Right lobe of liver (tissue), 6 donors: Measurements from ENCODE around the gene PDZD2. TPM values are rescaled to one million over a fixed set of nuclear protein-coding genes. Genes with fewer than 3 reads are reported as not detected.

Source experiments
- ATAC-seq, 4 donors: fragments of 200-7000 bp; cut with Tn5 transposase; one replicate each; pipeline ENCODE4 v1.9.1; 2020; ENCODE audit warnings: mild to moderate bottlenecking in 4 of 4, moderate library complexity in 4 of 4
- DNase-seq, 3 donors: peaks; one replicate each; pipeline ENCODE4 v3.0.0-alpha.2; 2020
- H3K27ac ChIP-seq, 3 donors: fragments of 200-600 bp; one replicate each; pipeline ENCODE4 v1.8.0; 2022
- H3K27me3 ChIP-seq, 2 donors: fragments of 200-600 bp; one replicate each; pipeline ENCODE4 v1.8.0; 2022
- H3K36me3 ChIP-seq, 4 donors: fragments of 200-600 bp; sonication (generic) in 1 of 4; one replicate each; pipeline versions ENCODE4 v1.5.1 to v1.8.0; 2017 to 2022; ENCODE audit warnings: control low read depth in 1 of 4
- H3K4me1 ChIP-seq, 4 donors: fragments of 200-600 bp; sonication (generic) in 1 of 4; one replicate each; pipeline versions ENCODE4 v1.5.1 to v1.8.0; 2017 to 2022; ENCODE audit warnings: control low read depth in 1 of 4
- H3K4me3 ChIP-seq, 3 donors: fragments of 200-600 bp; one replicate each; pipeline ENCODE4 v1.8.0; 2022
- H3K9me3 ChIP-seq, 4 donors: fragments of 200-600 bp; sonication (generic) in 1 of 4; one replicate each; pipeline versions ENCODE4 v1.5.1 to v1.8.0; 2017 to 2022; ENCODE audit warnings: control low read depth in 1 of 4
- CTCF ChIP-seq, 4 donors: fragments of 200-600 bp in 3 of 4; fragments of 450-650 bp in 1 of 4; IDR thresholded peaks; one replicate each; pipeline versions ENCODE4 v1.5.1 to v1.8.0; 2016 to 2022; ENCODE audit warnings: antibody characterized with exemption in 4 of 4, mild to moderate bottlenecking in 2 of 4
- POLR2A ChIP-seq: fragments of 450-650 bp; IDR thresholded peaks from one replicate; pipeline ENCODE4 v1.6.1; 2017; ENCODE audit warnings: antibody characterized with exemption, mild to moderate bottlenecking
- WGBS: methylation state at CpG from one replicate; pipeline ENCODE4 v1.1.6; 2018; ENCODE audit warnings: low coverage, low lambda C conversion rate; ENCODE audit not compliant: insufficient coverage; ENCODE audit errors: missing lambda C conversion rate; 5-methylcytosine and 5-hydroxymethylcytosine counted together
- intact Hi-C, 2 donors: fragments of 100-400 bp; cut with DNase I; formaldehyde crosslinking; loops; one replicate each; pipeline versions ENCODE4 v1.11.2 to v1.14.1; 2022
- total RNA-seq, 6 experiments: library from RNA; depleted of rRNA in 2 of 6; stranded (reverse); fragments of >200 nt in 2 of 6; fragmentation: NEBNext Ultra II Directional in 3 of 6; extraction: Animal tissue kit (Norgen Biotek cat#: 25700) in 3 of 6; gene quantifications; one replicate each; pipeline versions ENCODE4 v1.1.0 to v1.2.4, GENCODE V29; 2016 to 2023
- donor health status: DM: no; HTN: yes; CAD: no.
- donor health status: DM: no; HTN: no; CAD: no.
- donor health status: DM: no; HTN: no; CAD: no.
- donor health status: DM: no; HTN: yes; CAD: no.
- donor health status: DM: no; HTN: yes; CAD: no.

PDZD2 gene
- total RNA-seq, 6 experiments from 2014 or later = 0.43 to 1.9 (median 0.88) TPM

GRCh38 chr5:31886206-31886605 lies 247.3 kb downstream of the PDZD2 start:
- DNase-seq (no peak), ATAC-seq (no peak)
- no peaks in the 10 kb centered on the region for H3K36me3 ChIP-seq

DNA sequence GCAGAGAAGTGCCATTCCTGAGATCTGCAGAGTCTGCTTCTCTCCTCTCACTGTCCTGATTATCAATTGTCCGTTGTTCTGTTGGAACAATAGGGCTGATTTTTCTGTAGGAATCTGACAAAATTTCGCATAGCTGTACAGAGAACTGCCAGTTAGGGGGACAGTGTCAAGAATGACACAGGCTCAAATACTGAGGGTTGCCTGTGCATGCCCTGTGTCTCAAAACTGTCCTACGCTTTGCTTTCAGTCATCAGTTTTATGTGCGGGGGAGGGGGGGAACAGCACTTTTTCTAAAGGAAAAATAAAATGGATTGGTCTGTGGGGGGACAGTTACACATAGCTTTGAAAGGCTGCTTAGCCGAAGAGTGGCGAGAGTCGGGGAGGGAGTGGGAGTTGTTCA lies 248.6 kb downstream of the PDZD2 start:
- Histone ChIP-seq H3K27me3 (no peaks in the 10 kb centered on the region), H3K9me3 (no peaks in the 10 kb centered on the region), H3K4me1 (no peaks in the 10 kb centered on the region), H3K36me3 (no peaks in the 10 kb centered on the region), H3K4me3 (no peak overlapping the region), H3K27ac (no peak overlapping the region)
- DNase-seq = no peak
- no peak for TF ChIP-seq POLR2A
- no peak for TF ChIP-seq CTCF (IDR thresholded peaks at IDR 0.05)
- no peak for ATAC-seq
- 73% methylated on average over 7 of the region's 7 CpGs for WGBS
- intact Hi-C loops = no loop called here

More at GRCh38 chr5:31886206-31886605, 247.3 kb downstream of the PDZD2 start:
- intact Hi-C loops = no loop called here
- Histone ChIP-seq H3K27me3 (no peaks in the 10 kb centered on the region), H3K4me1 (no peaks in the 10 kb centered on the region), H3K4me3 (no peak overlapping the region), H3K27ac (no peak overlapping the region), H3K9me3 (no peaks in the 10 kb centered on the region)
- no peak for TF ChIP-seq CTCF (IDR thresholded peaks at IDR 0.05)
- 24% methylated on average over 4 of the region's 4 CpGs for WGBS

GRCh38 chr5:31888564-31888963 lies 249.6 kb downstream of the PDZD2 start:
- no peak overlapping the region for H3K27ac ChIP-seq
- H3K27me3 ChIP-seq = no peaks in the 10 kb centered on the region
- intact Hi-C loops = no loop called here
- H3K4me3 ChIP-seq = no peak overlapping the region
- no peaks in the 10 kb centered on the region for H3K9me3 ChIP-seq
- no peaks in the 10 kb centered on the region for H3K36me3 ChIP-seq
- TF ChIP-seq CTCF (IDR thresholded peaks at IDR 0.05) (no peak), POLR2A (no peak)
- DNase-seq (no peak), ATAC-seq (no peak)
- H3K4me1 ChIP-seq = no peaks in the 10 kb centered on the region
- 80% methylated on average over 3 of the region's 3 CpGs for WGBS

DNA sequence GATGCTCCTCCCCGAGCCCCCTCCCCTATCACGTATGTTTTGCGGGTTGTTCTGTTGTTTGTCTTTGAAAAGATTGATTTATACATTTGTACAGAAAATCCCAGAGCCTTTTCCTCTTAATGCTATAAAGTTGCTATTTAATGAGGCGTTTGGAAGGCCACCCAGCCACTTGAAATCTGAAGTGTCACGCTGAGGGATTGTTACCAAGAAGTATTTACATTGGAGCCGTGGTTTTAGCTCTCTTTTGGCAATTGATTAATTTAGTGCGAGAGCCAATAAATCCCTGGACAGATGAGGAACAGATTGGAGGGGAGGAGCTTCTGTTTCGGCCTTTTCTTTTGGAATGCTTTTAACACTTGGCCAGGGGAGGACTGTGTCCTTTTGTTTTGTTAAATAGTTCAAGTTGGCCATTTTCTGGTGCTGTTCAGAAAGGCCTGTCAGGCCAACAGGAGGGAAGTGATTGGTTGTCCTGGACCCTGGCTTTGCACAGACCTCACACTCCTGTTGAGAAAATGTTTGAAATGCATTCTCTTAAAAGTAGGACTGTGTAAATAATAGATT lies 250.2 kb downstream of the PDZD2 start:
- Histone ChIP-seq H3K9me3 (no peaks in the 10 kb centered on the region), H3K27me3 (no peaks in the 10 kb centered on the region), H3K36me3 (no peaks in the 10 kb centered on the region), H3K4me1 (no peaks in the 10 kb centered on the region), H3K27ac (no peak overlapping the region), H3K4me3 (no peak overlapping the region)
- WGBS = 60% methylated on average over 7 of the region's 8 CpGs
- no peak for DNase-seq
- TF ChIP-seq POLR2A (no peak), CTCF (IDR thresholded peaks at IDR 0.05) (no peak)
- ATAC-seq = no peak
- intact Hi-C loops = no loop called here

- TF ChIP-seq CTCF (IDR thresholded peaks at IDR 0.05) (no peak), POLR2A (no peak)
- no peaks in the 10 kb centered on the region for H3K27me3 ChIP-seq
- no peak overlapping the region for H3K4me3 ChIP-seq
- no peak for DNase-seq
- intact Hi-C loops = no loop called here
- no peaks in the 10 kb centered on the region for H3K4me1 ChIP-seq
- ATAC-seq = no peak
- 58% methylated on average over 7 of the region's 7 CpGs for WGBS
- no peak overlapping the region for H3K27ac ChIP-seq
- H3K9me3 ChIP-seq = no peaks in the 10 kb centered on the region
- no peaks in the 10 kb centered on the region for H3K36me3 ChIP-seq
Measured at GRCh38 chr5:31890046-31890445, 251.1 kb downstream of the PDZD2 start.
